ENCODE measurements around the gene GPR137C. TPM values are rescaled to one million over a fixed set of nuclear protein-coding genes. Genes with fewer than 3 reads are reported as not detected.

GPR137C gene
- total RNA-seq, 4 donors from 2014 or later: 1.1 to 10.9 TPM; not detected in 2

GRCh38 chr14:52660325-52660724, 107.7 kb downstream of the GPR137C start:
- no peaks in the 10 kb centered on the region for H3K9me3 ChIP-seq
- H3K4me3 ChIP-seq: no peak overlapping the region
- H3K27me3 ChIP-seq: no peaks in the 10 kb centered on the region
- intact Hi-C loops (cut with DNase I; ENCODE audit: low total_unique reads): no loop called here
- peaks cover 0 to 2% of the 10 kb centered on the region in 2 donors for H3K36me3 ChIP-seq
- DNase-seq: no peak
- no peaks in the 10 kb centered on the region for H3K4me1 ChIP-seq
- H3K27ac ChIP-seq: no peak overlapping the region
- TF ChIP-seq POLR2A (IDR thresholded peaks at IDR 0.05): no peak
- TF ChIP-seq CTCF (IDR thresholded peaks at IDR 0.05): no peak

- Histone ChIP-seq H3K27ac (no peak overlapping the region), H3K36me3 (peaks cover 0 to 2% of the 10 kb centered on the region in 2 donors), H3K4me3 (no peak overlapping the region), H3K9me3 (no peaks in the 10 kb centered on the region), H3K4me1 (no peaks in the 10 kb centered on the region), H3K27me3 (no peaks in the 10 kb centered on the region)
- TF ChIP-seq POLR2A (IDR thresholded peaks at IDR 0.05): no peak
- DNase-seq: no peak
- intact Hi-C loops (cut with DNase I; ENCODE audit: low total_unique reads): no loop called here
Observed at GRCh38 chr14:52660832-52661231, 108.2 kb downstream of the GPR137C start.

GRCh38 chr14:52661314-52661713, 108.7 kb downstream of the GPR137C start:
- TF ChIP-seq POLR2A (IDR thresholded peaks at IDR 0.05) (no peak), CTCF (IDR thresholded peaks at IDR 0.05) (no peak)
- Histone ChIP-seq H3K4me3 (no peak overlapping the region), H3K27me3 (no peaks in the 10 kb centered on the region), H3K9me3 (no peaks in the 10 kb centered on the region), H3K27ac (no peak overlapping the region), H3K4me1 (no peaks in the 10 kb centered on the region), H3K36me3 (peaks cover 0 to 2% of the 10 kb centered on the region in 2 donors)
- intact Hi-C loops (cut with DNase I; ENCODE audit: low total_unique reads): no loop called here
- no peak for DNase-seq

GRCh38 chr14:52663850-52664249, 111.2 kb downstream of the GPR137C start:
- H3K9me3 ChIP-seq: no peaks in the 10 kb centered on the region
- DNase-seq: no peak
- H3K4me3 ChIP-seq: no peak overlapping the region
- intact Hi-C loops (cut with DNase I; ENCODE audit: low total_unique reads): no loop called here
- H3K36me3 ChIP-seq: peaks cover 0 to 2% of the 10 kb centered on the region in 2 donors
- H3K27me3 ChIP-seq: no peaks in the 10 kb centered on the region
- no peaks in the 10 kb centered on the region for H3K4me1 ChIP-seq
- TF ChIP-seq POLR2A (IDR thresholded peaks at IDR 0.05) (no peak), CTCF (IDR thresholded peaks at IDR 0.05) (no peak)
- H3K27ac ChIP-seq: no peak overlapping the region

GRCh38 chr14:52678591-52678990, 126.0 kb downstream of the GPR137C start:
- H3K27ac ChIP-seq: no peak overlapping the region
- no peaks in the 10 kb centered on the region for H3K36me3 ChIP-seq
- H3K9me3 ChIP-seq: no peaks in the 10 kb centered on the region
- intact Hi-C loops (cut with DNase I; ENCODE audit: low total_unique reads): no loop called here
- no peaks in the 10 kb centered on the region for H3K4me1 ChIP-seq
- no peak for DNase-seq
- no peak overlapping the region for H3K4me3 ChIP-seq
- TF ChIP-seq POLR2A (IDR thresholded peaks at IDR 0.05) (no peak), CTCF (IDR thresholded peaks at IDR 0.05) (no peak)
- H3K27me3 ChIP-seq: no peaks in the 10 kb centered on the region

- Histone ChIP-seq H3K9me3 (no peaks in the 10 kb centered on the region), H3K27ac (no peak overlapping the region), H3K4me3 (no peak overlapping the region), H3K27me3 (no peaks in the 10 kb centered on the region), H3K36me3 (no peaks in the 10 kb centered on the region), H3K4me1 (no peaks in the 10 kb centered on the region)
- TF ChIP-seq CTCF (IDR thresholded peaks at IDR 0.05): no peak
- no peak for TF ChIP-seq POLR2A (IDR thresholded peaks at IDR 0.05)
- intact Hi-C loops (cut with DNase I; ENCODE audit: low total_unique reads): no loop called here
- DNase-seq: no peak
Observed at GRCh38 chr14:52683985-52684520, 131.4 kb downstream of the GPR137C start.

Measured in uterus (tissue), 4 donors.